Skeletal muscle satellite cell (primary cell): Measurements from ENCODE around the gene JCAD.

Experiments
- H3K27me3 ChIP-seq: 2 replicates; pipeline ENCODE4 v1.7.0; 2013; ENCODE audit warnings: low read length; ENCODE audit not compliant: control insufficient read depth, insufficient read depth
- H3K36me3 ChIP-seq: 2 replicates; pipeline ENCODE4 v1.7.0; 2013; ENCODE audit warnings: mild to moderate bottlenecking, control low read depth, low read length; ENCODE audit not compliant: insufficient read depth
- H3K4me1 ChIP-seq: 2 replicates; pipeline ENCODE4 v1.7.0; 2013; ENCODE audit warnings: low read length; ENCODE audit not compliant: control insufficient read depth, insufficient read depth
- H3K4me2 ChIP-seq: 2 replicates; pipeline ENCODE4 v1.7.0; 2013; ENCODE audit warnings: mild to moderate bottlenecking, low read length
- H3K4me3 ChIP-seq: 2 replicates; pipeline ENCODE4 v1.7.0; 2013; ENCODE audit warnings: low read length
- H3K9ac ChIP-seq: 2 replicates; pipeline ENCODE4 v1.7.0; 2013; ENCODE audit warnings: mild to moderate bottlenecking, low read depth, low read length, moderate library complexity
- H3K9me3 ChIP-seq: replicated peaks from 2 replicates; pipeline ENCODE4 v1.7.0; 2013; ENCODE audit warnings: mild to moderate bottlenecking, control low read depth, low read length

Gene JCAD

DNA sequence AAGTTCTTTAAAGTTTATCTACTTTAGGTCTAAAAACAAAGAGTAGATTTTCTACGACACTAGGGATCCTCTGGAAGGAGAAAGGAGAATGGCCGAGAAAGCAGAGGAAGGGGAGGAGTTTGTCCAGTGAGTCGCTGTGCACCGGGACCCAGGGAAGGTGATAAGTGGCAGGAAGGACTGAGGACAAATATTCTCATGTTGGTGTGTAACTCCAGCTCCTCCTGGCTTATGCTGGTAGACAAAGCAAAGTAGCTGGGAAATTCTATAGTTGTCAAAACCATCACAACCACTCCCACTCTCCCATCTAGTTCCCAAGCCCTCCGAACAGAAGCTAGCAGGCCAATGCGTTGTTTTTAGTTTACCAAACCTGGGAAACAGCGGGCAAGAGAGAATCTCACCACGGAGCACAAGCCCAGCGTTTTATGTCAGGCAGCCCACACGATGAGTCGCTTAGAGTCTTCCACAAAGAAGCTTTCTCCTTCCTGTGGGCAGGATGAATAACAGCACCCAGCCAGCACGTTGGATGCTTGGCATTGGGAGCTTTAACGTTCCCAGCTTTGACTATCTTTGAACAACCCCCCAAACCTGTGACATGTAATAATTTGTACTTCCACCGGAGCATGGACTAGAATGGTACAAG lies 32.9 kb upstream of the JCAD start:
- H3K36me3 ChIP-seq = no peaks in the 10 kb centered on the region
- peak overlapping the region; percentile 39 for H3K4me2 ChIP-seq
- H3K27me3 ChIP-seq = no peaks in the 10 kb centered on the region
- H3K9me3 ChIP-seq = no peaks in the 10 kb centered on the region
- no peak overlapping the region for H3K9ac ChIP-seq
- no peak overlapping the region for H3K4me3 ChIP-seq
- H3K4me1 ChIP-seq = no peaks in the 10 kb centered on the region

DNA sequence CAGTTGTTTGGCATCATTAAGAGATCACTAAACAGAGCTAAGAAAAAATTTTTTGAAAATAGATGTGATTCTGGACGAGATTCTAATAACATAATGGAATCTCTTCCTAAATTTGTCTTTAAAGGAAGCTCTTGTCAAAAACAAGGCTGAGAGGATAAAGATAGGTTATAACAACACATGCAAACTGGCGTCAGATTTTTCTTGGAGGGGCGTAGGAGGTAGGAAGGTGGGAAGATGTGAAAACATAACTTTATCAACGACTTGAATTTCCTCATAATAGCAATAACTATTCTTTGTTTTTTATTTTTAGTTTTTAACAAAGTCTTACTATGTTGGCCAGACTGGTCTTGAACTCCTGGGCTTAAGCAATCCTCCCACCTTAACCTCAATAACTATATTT lies 31.8 kb upstream of the JCAD start:
- Histone ChIP-seq H3K27me3 (peaks cover 3% of the 10 kb centered on the region), H3K9ac (no peak overlapping the region), H3K4me1 (no peaks in the 10 kb centered on the region), H3K36me3 (no peaks in the 10 kb centered on the region), H3K4me3 (no peak overlapping the region), H3K4me2 (no peak overlapping the region), H3K9me3 (no peaks in the 10 kb centered on the region)

DNA sequence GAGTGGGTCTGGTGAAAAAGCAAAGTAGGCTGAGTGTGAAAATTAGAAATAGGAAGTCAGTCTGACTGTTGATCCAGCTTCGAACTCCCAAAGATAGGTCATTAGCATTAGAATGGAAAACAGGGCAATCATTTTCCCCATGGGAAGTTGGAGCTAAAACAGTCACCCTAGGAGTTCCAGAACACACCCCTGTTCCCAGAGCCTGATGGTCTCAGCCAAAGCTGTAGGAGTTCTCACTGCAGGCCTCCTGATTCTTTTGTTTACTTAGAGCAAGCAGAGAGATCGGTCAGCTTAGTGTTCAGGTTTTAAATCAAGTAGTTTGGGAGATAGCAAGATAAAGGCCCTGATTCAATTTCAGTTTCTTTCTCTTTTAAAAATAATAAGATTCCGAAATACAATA lies 28.8 kb upstream of the JCAD start:
- Histone ChIP-seq H3K36me3 (no peaks in the 10 kb centered on the region), H3K4me2 (no peak overlapping the region), H3K9ac (no peak overlapping the region), H3K4me1 (no peaks in the 10 kb centered on the region), H3K9me3 (no peaks in the 10 kb centered on the region), H3K27me3 (peaks cover 15% of the 10 kb centered on the region), H3K4me3 (no peak overlapping the region)

DNA sequence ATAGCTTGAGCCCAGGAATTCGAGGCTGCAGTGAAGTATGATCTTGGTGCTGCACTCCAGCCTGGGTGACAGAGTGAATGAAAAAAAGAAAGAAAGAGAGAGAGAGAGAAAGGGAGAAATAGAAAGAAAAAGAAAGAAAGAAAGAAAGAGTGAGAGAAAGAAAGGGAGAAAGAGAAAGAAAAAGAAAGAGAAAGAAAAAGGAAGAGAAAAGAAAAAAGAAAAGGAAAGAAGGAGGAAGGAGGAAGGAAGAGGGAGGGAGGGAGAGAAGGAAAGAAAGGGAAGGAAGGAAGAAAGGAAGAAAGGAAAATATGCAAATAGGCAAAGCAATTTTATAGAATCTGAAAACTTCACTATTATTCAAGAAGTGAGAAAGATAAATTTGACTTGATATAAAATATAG lies 24.5 kb upstream of the JCAD start:
- Histone ChIP-seq H3K4me3 (no peak overlapping the region), H3K4me1 (no peaks in the 10 kb centered on the region), H3K9me3 (no peaks in the 10 kb centered on the region), H3K27me3 (peaks cover 15% of the 10 kb centered on the region), H3K9ac (no peak overlapping the region), H3K4me2 (no peak overlapping the region), H3K36me3 (no peaks in the 10 kb centered on the region)

DNA sequence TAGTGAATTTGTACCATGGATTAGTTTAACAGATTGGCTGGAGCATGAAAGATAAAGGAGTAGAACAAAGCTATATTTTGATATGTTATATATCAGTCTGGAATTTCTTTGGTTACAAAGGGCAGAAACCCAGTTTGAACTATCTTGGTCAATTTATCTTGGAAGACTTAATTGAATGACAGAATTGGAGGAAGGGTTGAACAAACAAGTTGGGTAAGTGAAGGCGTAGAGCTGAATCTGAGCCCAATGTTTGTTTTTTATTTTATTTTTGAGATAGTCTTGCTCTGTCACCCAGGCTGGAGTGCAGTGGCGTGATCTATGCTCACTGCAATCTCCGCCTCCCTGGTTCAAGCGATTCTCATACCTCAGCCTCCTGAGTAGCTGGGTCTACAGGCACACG lies 21.8 kb upstream of the JCAD start:
- no peak overlapping the region for H3K4me3 ChIP-seq
- no peaks in the 10 kb centered on the region for H3K9me3 ChIP-seq
- no peak overlapping the region for H3K4me2 ChIP-seq
- no peak overlapping the region for H3K9ac ChIP-seq
- no peaks in the 10 kb centered on the region for H3K36me3 ChIP-seq
- no peaks in the 10 kb centered on the region for H3K4me1 ChIP-seq
- peaks cover 29% of the 10 kb centered on the region for H3K27me3 ChIP-seq

DNA sequence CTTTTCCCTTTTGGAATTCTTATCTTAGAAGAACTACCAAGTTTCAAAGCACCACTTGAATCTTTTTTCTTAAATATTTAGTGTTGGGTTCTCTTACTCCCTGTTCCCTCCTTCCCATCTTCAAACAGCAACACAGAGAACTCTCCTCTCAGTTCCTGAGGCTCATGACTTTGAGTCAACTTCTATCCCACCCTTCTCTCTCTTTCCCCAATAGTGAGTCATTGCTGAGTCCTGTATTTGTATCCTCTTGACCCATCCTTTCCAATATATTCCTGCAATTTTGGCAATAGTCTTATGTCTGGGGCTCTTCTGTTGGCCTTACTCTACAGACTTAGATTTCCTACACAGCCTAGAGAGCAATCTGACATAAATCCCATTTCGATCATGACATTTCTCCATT lies 20.8 kb upstream of the JCAD start:
- no peak overlapping the region for H3K4me2 ChIP-seq
- H3K36me3 ChIP-seq = no peaks in the 10 kb centered on the region
- H3K9ac ChIP-seq = no peak overlapping the region
- H3K27me3 ChIP-seq = peaks cover 22% of the 10 kb centered on the region
- H3K4me3 ChIP-seq = no peak overlapping the region
- no peaks in the 10 kb centered on the region for H3K4me1 ChIP-seq
- no peaks in the 10 kb centered on the region for H3K9me3 ChIP-seq

DNA sequence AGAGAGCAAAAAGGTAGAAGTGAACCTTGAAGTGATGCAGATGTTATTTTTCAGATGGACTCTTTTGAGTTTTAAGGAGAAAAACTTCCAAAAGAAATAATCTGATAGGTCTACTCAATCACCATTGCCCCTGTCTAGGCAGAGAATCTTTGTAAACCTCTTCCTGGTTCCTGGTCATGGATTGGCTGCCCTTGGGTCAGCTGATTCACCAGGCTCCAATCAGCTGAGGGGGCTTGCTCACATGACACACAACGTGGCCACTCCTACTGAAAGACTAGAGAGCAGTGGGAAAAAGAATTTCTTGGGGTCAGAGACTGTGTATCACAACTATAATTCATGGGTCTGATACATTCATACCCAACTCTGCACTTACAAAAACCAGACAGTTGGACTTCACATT lies 20.0 kb upstream of the JCAD start:
- H3K36me3 ChIP-seq = no peaks in the 10 kb centered on the region
- no peak overlapping the region for H3K4me2 ChIP-seq
- no peak overlapping the region for H3K4me3 ChIP-seq
- H3K9ac ChIP-seq = no peak overlapping the region
- no peaks in the 10 kb centered on the region for H3K4me1 ChIP-seq
- H3K27me3 ChIP-seq = peaks cover 21% of the 10 kb centered on the region
- H3K9me3 ChIP-seq = no peaks in the 10 kb centered on the region

DNA sequence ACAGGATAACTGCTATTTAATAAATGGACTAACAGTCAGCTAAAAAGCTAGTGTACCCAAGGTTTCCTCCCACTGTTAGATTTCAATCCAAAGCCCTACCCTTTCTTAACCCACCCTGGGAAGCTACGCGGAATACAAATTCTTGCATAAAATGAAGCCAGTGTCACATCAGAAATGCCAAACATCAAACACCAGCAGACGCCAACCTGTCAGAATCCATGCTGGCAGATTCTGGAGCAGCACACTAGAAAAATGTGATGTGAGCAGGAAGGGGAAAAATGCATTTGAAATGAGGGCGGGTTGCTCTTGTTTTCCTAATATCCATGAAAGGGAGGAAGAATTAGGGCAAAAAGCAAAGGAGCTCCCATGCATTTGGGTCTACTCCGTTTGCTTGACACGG lies 16.1 kb upstream of the JCAD start:
- Histone ChIP-seq H3K9ac (no peak overlapping the region), H3K27me3 (peaks cover 25% of the 10 kb centered on the region), H3K36me3 (no peaks in the 10 kb centered on the region), H3K9me3 (no peaks in the 10 kb centered on the region), H3K4me2 (no peak overlapping the region), H3K4me1 (no peaks in the 10 kb centered on the region), H3K4me3 (no peak overlapping the region)

DNA sequence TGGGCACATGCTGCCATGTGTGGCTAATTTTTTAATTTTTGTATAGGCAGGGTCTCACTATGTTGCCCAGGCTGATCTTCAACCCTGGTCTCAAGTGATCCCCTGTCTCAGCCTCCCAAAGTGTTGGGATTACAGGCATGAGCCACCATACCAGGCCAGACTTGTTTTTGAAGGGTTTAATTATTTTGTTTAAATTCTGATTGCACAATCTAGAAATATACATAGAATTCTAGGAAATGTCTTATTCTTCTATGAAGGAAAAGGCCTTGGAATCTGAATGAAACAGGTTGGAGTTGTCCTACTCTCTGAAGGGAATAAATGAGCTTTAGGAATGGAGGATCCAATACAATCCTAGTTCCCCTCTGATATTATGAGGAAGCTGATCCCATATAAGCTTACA lies 15.5 kb upstream of the JCAD start:
- Histone ChIP-seq H3K4me2 (no peak overlapping the region), H3K4me3 (no peak overlapping the region), H3K27me3 (peaks cover 25% of the 10 kb centered on the region), H3K36me3 (no peaks in the 10 kb centered on the region), H3K9me3 (no peaks in the 10 kb centered on the region), H3K4me1 (no peaks in the 10 kb centered on the region), H3K9ac (no peak overlapping the region)

DNA sequence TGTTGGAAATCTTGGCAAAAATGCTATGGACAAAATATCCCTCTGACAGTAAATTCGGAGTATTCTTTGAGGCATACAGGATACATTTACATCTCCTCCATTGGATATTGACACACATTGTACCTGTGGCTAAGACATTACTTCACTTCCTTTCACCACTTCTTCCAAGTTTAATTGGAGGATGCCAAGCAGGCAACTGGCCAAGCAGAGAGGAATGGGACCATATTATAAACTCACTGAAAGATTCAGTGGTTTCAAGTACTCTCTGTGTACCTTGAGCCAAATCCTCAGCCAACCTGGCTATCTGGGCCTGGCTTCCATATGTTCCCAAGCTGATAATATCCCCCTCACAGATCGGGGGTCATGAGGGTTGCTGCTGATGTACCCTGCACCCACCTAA lies 14.7 kb upstream of the JCAD start:
- H3K9ac ChIP-seq = no peak overlapping the region
- no peaks in the 10 kb centered on the region for H3K4me1 ChIP-seq

DNA sequence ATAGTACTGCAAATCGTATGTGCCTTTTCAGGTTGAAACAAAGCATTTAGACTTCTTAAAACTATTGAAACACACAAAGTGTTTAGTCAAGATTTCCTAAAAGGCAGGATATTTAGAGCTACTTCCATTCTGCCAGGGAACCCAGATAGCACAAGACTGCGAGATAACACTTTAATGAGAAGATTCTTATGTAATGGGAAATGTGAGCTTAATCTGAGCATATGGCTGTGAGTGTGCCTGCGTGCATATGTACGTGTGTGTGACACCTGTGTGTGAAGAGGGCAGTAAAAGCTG lies 14.3 kb upstream of the JCAD start:
- H3K9me3 ChIP-seq = no peaks in the 10 kb centered on the region
- H3K4me1 ChIP-seq = no peaks in the 10 kb centered on the region
- H3K9ac ChIP-seq = no peak overlapping the region
- H3K27me3 ChIP-seq = peaks cover 25% of the 10 kb centered on the region
- H3K4me3 ChIP-seq = no peak overlapping the region
- H3K36me3 ChIP-seq = no peaks in the 10 kb centered on the region
- H3K4me2 ChIP-seq = no peak overlapping the region

More for the DNA sequence above, 14.7 kb upstream of the JCAD start:
- H3K4me3 ChIP-seq = no peak overlapping the region
- H3K4me2 ChIP-seq = no peak overlapping the region
- no peaks in the 10 kb centered on the region for H3K36me3 ChIP-seq
- H3K9me3 ChIP-seq = no peaks in the 10 kb centered on the region
- H3K27me3 ChIP-seq = peaks cover 25% of the 10 kb centered on the region

DNA sequence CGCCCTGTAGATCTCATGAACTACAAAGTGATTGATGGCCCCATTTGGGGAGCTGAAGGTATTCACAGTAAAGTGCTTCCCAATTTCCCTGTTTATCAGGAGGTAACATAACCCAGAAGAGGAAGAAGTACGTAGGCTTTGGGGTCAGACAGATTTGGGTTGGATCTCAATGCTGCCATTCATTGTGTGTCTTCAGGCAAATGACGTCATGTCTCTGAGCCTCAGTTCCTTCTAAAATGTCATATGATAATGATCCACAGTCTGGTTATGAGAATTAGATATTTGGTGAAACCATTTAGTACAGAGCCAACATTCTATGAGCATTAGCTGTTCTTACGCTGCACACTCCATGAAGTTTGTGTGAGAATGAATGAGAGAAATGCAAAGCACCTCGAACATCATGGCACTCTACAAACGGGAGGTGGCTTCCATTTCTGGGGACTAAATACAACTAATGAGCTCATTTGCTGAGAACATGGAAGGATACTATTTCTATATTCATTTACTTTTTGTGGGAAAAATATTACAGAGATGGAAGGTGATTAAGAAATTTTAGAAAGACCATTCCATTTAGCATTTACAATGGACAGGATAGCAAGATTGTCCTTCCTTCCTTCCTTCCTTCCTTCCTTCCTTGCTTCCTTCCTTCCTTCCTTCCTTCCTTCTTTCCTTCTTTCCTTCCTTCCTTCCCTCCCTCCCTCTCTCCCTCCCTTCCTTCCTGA lies 13.8 kb upstream of the JCAD start:
- H3K36me3 ChIP-seq = no peaks in the 10 kb centered on the region
- peaks cover 23% of the 10 kb centered on the region for H3K27me3 ChIP-seq
- no peak overlapping the region for H3K9ac ChIP-seq
- no peaks in the 10 kb centered on the region for H3K9me3 ChIP-seq
- no peaks in the 10 kb centered on the region for H3K4me1 ChIP-seq
- no peak overlapping the region for H3K4me3 ChIP-seq
- no peak overlapping the region for H3K4me2 ChIP-seq
